Epithelial cell of esophagus (primary cell): ENCODE data around the gene CCDC171.
"Not testable (repeated sequence)": the region's sequence is repeated elsewhere in the genome, so short reads cannot be mapped to it uniquely, and the experiment has no call there.

Experiments
- DNase-seq: peaks from one replicate; pipeline ENCODE4 v3.0.0; 2010; ENCODE audit warnings: low read depth
- H3K4me3 ChIP-seq: 2 replicates; pipeline ENCODE4 v1.5.1; 2011; ENCODE audit warnings: mild to moderate bottlenecking, low read length, control low read depth
- CTCF ChIP-seq: IDR thresholded peaks from 2 replicates; pipeline ENCODE4 v1.5.1; 2011; ENCODE audit warnings: low read depth, mild to moderate bottlenecking, low read length, control low read depth, inconsistent platforms; ENCODE audit not compliant: insufficient read depth; ENCODE audit errors: missing control alignments

The CCDC171 gene

GRCh38 chr9:15785584-15785983 is 232.7 kb downstream of the CCDC171 start:
- TF ChIP-seq CTCF, result no peak

GRCh38 chr9:15786616-15787015 is 233.8 kb downstream of the CCDC171 start:
- H3K4me3 ChIP-seq, result no peak overlapping the region
- no peak for DNase-seq
- TF ChIP-seq CTCF, result no peak

More at GRCh38 chr9:15785584-15785983, 232.7 kb downstream of the CCDC171 start:
- H3K4me3 ChIP-seq, result no peak overlapping the region
- DNase-seq, result no peak

- not testable (repeated sequence) for DNase-seq, H3K4me3 ChIP-seq
Measured at GRCh38 chr9:15810219-15810899, 257.5 kb downstream of the CCDC171 start.

- no peak for TF ChIP-seq CTCF
- no peak for DNase-seq
- no peak overlapping the region for H3K4me3 ChIP-seq
Measured at GRCh38 chr9:15813076-15813475, 260.2 kb downstream of the CCDC171 start.

- DNase-seq, result peak; percentile 4
- H3K4me3 ChIP-seq, result no peak overlapping the region
- TF ChIP-seq CTCF, result no peak
Measured at GRCh38 chr9:15824310-15824709, 271.5 kb downstream of the CCDC171 start.

- DNase-seq, result no peak
- no peak for TF ChIP-seq CTCF
- H3K4me3 ChIP-seq, result no peak overlapping the region
Measured at GRCh38 chr9:15831384-15831783, 278.5 kb downstream of the CCDC171 start.

- no peak overlapping the region for H3K4me3 ChIP-seq
- no peak for TF ChIP-seq CTCF
- DNase-seq, result peak; percentile 11
Measured at GRCh38 chr9:15834541-15834940, 281.7 kb downstream of the CCDC171 start.
